ENCODE measurements around the gene CHSY1. TPM values are rescaled to one million over a fixed set of nuclear protein-coding genes. Genes with fewer than 3 reads are reported as not detected.

CHSY1 gene
- total and polyA plus RNA-seq, 10 donors = 6.8 to 99.5 (median 52.8) TPM

DNA sequence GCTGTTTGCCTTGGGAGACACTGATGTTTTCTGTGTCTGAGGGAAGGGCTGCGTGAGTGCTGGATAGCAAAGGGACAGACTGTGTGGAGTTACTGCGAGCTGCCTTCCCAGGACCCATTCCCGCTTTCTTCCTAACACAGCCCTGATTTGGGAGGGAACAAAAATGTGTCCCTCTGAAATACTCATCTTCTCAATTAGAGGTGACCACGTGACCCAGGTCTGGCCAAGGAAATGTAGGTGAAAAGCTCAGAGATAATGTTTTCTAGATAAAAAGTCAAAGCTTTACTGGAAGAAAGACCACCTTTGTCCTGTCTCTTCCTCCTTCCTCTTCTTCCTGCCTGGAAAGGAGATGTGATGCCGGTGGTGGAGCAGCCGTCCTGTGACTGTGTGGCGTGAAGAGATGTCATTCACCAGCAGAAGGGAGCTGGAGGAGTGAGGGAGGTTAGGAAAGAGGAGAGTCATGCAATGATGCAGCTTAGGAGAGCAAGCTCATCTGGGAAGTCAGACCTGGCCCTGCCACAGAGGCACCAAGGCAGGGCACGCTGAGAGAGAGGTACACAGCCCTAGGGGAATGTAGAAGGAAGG lies 105.6 kb downstream of the CHSY1 start:
- 87 to 94% (median 92%) methylated on average over 8 of the region's 8 CpGs for WGBS, 5 donors
- peak; percentile 20 for DNase-seq
- no peaks in the 10 kb centered on the region for H3K9me3 ChIP-seq
- H3K27me3 ChIP-seq (replicated peaks in 1 of 7) = no peaks in the 10 kb centered on the region
- intact Hi-C loops (cut with DNase I; ENCODE audit: low total_unique reads) = no loop called here
- no peak overlapping the region for H3K4me3 ChIP-seq
- peaks cover 4 to 40% (median 24%) of the 10 kb centered on the region in 6 donors for H3K4me1 ChIP-seq
- TF ChIP-seq, protein P1, sequence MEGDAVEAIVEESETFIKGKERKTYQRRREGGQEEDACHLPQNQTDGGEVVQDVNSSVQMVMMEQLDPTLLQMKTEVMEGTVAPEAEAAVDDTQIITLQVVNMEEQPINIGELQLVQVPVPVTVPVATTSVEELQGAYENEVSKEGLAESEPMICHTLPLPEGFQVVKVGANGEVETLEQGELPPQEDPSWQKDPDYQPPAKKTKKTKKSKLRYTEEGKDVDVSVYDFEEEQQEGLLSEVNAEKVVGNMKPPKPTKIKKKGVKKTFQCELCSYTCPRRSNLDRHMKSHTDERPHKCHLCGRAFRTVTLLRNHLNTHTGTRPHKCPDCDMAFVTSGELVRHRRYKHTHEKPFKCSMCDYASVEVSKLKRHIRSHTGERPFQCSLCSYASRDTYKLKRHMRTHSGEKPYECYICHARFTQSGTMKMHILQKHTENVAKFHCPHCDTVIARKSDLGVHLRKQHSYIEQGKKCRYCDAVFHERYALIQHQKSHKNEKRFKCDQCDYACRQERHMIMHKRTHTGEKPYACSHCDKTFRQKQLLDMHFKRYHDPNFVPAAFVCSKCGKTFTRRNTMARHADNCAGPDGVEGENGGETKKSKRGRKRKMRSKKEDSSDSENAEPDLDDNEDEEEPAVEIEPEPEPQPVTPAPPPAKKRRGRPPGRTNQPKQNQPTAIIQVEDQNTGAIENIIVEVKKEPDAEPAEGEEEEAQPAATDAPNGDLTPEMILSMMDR (IDR thresholded peaks at IDR 0.05 in 8 of 11, conservative IDR thresholded peaks at IDR 0.05 in 3 of 11) = no peak
- TF ChIP-seq POLR2A (IDR thresholded peaks at IDR 0.05) = no peak
- no peak for TF ChIP-seq POLR2AphosphoS5 (IDR thresholded peaks at IDR 0.05)
- H3K27ac ChIP-seq = no peak overlapping the region
- no peaks in the 10 kb centered on the region for H3K36me3 ChIP-seq

DNA sequence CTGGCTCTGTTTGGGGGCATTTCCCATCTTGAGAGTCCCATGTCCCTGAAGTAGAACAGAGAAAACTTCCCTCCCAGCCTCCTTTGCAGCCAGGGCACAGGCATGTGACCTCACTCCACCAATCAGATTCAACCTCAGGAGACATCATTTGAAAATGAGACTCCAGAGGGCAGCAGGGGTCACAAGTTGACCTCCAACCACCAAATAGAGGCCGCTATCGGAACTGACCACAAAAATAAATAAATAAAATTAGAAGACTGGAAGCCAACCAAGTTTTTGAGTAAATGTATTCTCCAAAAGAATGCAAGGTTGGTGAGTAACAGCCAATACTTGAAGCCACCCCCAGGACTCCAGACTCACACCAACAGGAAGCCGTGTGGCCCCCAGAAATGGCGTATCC lies 106.5 kb downstream of the CHSY1 start:
- intact Hi-C loops (cut with DNase I; ENCODE audit: low total_unique reads) = no loop called here
- Histone ChIP-seq H3K4me1 (peaks cover 4 to 34% (median 19%) of the 10 kb centered on the region in 6 donors), H3K36me3 (no peaks in the 10 kb centered on the region), H3K27ac (no peak overlapping the region), H3K27me3 (replicated peaks in 1 of 7) (no peaks in the 10 kb centered on the region), H3K9me3 (no peaks in the 10 kb centered on the region), H3K4me3 (no peak overlapping the region)
- 93 to 96% (median 95%) methylated on average over 4 of the region's 4 CpGs for WGBS, 5 donors
- TF ChIP-seq, protein P1 (IDR thresholded peaks at IDR 0.05 in 8 of 11, conservative IDR thresholded peaks at IDR 0.05 in 3 of 11) = no peak
- TF ChIP-seq POLR2AphosphoS5 (IDR thresholded peaks at IDR 0.05) (no peak), POLR2A (IDR thresholded peaks at IDR 0.05) (no peak)
- no peak for DNase-seq

DNA sequence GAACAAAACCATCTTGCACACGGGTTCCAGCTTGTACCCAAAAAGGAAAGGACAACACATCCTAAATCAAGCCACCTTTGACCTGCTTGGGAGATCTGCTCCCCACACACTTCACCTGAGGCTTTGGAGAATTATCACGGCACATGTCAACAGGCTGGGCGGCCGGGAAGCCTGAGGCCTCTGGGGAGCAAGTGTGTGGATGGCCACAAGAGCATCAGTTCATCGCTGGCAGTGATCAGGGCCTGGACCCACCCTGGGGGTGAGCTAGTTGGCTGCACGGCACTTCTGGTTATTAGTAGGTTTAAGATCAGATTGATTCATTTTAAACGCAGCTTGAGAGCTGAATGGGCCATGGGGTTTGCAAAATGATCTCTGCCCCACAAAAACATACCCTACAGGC lies 108.5 kb downstream of the CHSY1 start:
- Histone ChIP-seq H3K36me3 (no peaks in the 10 kb centered on the region), H3K27me3 (replicated peaks in 1 of 7) (no peaks in the 10 kb centered on the region), H3K9me3 (no peaks in the 10 kb centered on the region), H3K4me3 (no peak overlapping the region), H3K27ac (no peak overlapping the region), H3K4me1 (peaks cover under 1 to 34% (median 13%) of the 10 kb centered on the region in 6 donors)
- 83 to 92% (median 89%) methylated on average over 7 of the region's 7 CpGs for WGBS, 5 donors
- intact Hi-C loops (cut with DNase I; ENCODE audit: low total_unique reads) = no loop called here
- peak; percentile 61 for DNase-seq
- TF ChIP-seq POLR2A (IDR thresholded peaks at IDR 0.05) (no peak), POLR2AphosphoS5 (IDR thresholded peaks at IDR 0.05) (no peak)
- TF ChIP-seq, protein P1 (IDR thresholded peaks at IDR 0.05 in 8 of 11, conservative IDR thresholded peaks at IDR 0.05 in 3 of 11) = no peak

DNA sequence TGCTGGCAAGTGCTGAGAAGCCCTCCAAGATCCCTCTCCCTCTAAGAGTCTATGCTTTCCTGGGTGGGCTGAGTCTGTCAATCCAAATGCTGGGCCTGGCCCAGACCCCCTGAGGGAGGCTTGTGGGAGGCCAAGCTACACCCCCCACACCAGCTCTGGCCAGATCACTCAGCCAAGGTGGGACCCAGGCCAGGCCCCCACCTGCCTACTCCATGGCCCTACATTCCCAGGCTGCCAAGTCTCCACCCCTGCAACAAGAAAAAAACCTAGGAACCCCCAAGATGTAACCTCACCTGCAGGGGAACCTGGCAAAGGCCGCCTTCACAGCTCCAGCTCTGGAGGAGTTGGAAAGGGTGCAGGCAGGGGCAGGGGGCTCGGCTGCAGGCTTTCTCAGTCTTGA lies 109.1 kb downstream of the CHSY1 start:
- intact Hi-C loops (cut with DNase I; ENCODE audit: low total_unique reads) = no loop called here
- 74 to 98% (median 92%) methylated on average over 2 of the region's 2 CpGs for WGBS, 5 donors
- TF ChIP-seq POLR2AphosphoS5 (IDR thresholded peaks at IDR 0.05) = no peak
- TF ChIP-seq, protein P1 (IDR thresholded peaks at IDR 0.05 in 8 of 11, conservative IDR thresholded peaks at IDR 0.05 in 3 of 11) = no peak
- no peak for TF ChIP-seq POLR2A (IDR thresholded peaks at IDR 0.05)
- H3K27ac ChIP-seq = no peak overlapping the region
- peaks cover 6 to 34% (median 16%) of the 10 kb centered on the region in 6 donors for H3K4me1 ChIP-seq
- no peak overlapping the region for H3K4me3 ChIP-seq
- DNase-seq = peak; percentile 61
- H3K9me3 ChIP-seq = no peaks in the 10 kb centered on the region
- H3K36me3 ChIP-seq = no peaks in the 10 kb centered on the region
- H3K27me3 ChIP-seq (replicated peaks in 1 of 7) = no peaks in the 10 kb centered on the region
